Testis (tissue), 2 donors: ENCODE data around the gene DENND2A.

Experiments
- CTCF ChIP-seq, 3 experiments: fragments of 450-650 bp in 2 of 3; fragments of 200-600 bp in 1 of 3; sonication (generic) in 1 of 3; IDR thresholded peaks; one replicate each; pipeline ENCODE4 v1.5.1; 2016 to 2019; ENCODE audit warnings: antibody characterized with exemption in 3 of 3, mild to moderate bottlenecking in 2 of 3, moderate library complexity in 1 of 3
- POLR2A ChIP-seq: fragments of 450-650 bp; IDR thresholded peaks from one replicate; pipeline ENCODE4 v1.6.1; 2017; ENCODE audit warnings: antibody characterized with exemption, mild to moderate bottlenecking, moderate library complexity

DNA sequence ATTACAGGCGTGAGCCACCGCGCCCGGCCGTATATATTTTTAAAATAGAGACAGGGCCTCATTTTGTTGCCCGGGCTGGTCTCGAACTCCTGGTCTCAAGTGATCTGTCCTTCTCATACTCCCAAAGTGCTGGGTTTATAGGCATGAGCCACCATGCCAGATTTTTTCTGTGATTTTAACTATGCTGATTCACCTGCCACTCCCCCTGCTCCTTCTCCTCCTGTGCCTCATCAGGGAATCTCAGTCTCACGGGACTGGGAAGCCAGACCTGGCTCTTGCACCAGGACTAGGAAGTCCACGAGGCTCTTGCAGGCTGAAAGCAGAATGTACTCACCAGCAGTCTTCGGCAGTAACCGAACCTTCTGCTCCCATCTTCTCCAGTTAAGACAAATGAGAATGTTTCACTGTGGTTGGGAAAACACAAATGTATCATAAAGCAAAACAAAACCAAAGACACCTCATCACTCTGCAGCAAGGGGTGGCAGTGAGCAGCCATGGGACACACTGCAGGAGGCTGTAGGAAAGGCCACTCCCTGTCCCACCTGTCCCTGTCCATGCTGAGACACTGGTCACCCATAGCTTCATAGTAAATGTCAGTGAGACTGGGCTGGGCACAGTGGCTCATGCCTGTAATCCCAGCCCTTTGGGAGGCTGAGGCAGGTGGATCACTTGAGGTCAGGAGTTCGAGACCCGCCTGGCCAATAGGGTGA is 82.6 kb downstream of the DENND2A start:
- TF ChIP-seq CTCF (IDR thresholded peaks at IDR 0.05) (no peak), POLR2A (no peak)
